Measurements from ENCODE around the gene BLCAP.

Gene BLCAP

GRCh38 chr20:37571033-37571432, 43.4 kb upstream of the BLCAP start:
- in situ Hi-C loops (cut with MboI; ENCODE audit: low sequenced_read_pairs, unreplicated experiment): loop anchor here (10.0 kb wide), 1 partner anchor 314 kb away; no protein-coding TSS in a partner anchor
- TF ChIP-seq CTCF (IDR thresholded peaks at IDR 0.05; ENCODE audit: borderline replicate concordance, control extremely low read depth, extremely low read depth, insufficient read depth, missing control alignments): no peak
- no peak for DNase-seq (ENCODE audit: low spot score)

GRCh38 chr20:37570419-37570818, 42.7 kb upstream of the BLCAP start:
- TF ChIP-seq CTCF (IDR thresholded peaks at IDR 0.05; ENCODE audit: borderline replicate concordance, control extremely low read depth, extremely low read depth, insufficient read depth, missing control alignments): no peak
- in situ Hi-C loops (cut with MboI; ENCODE audit: low sequenced_read_pairs, unreplicated experiment): loop anchor here (10.0 kb wide), 1 partner anchor 314 kb away; no protein-coding TSS in a partner anchor
- no peak for DNase-seq (ENCODE audit: low spot score)

- no peak for DNase-seq (ENCODE audit: low spot score)
- no peak for TF ChIP-seq CTCF (IDR thresholded peaks at IDR 0.05; ENCODE audit: borderline replicate concordance, control extremely low read depth, extremely low read depth, insufficient read depth, missing control alignments)
- in situ Hi-C loops (cut with MboI; ENCODE audit: low sequenced_read_pairs, unreplicated experiment): loop anchor here (10.0 kb wide), 1 partner anchor 427 kb away; no protein-coding TSS in a partner anchor
Measured at GRCh38 chr20:37567671-37568588, 40.3 kb upstream of the BLCAP start.

- in situ Hi-C loops (cut with MboI; ENCODE audit: low sequenced_read_pairs, unreplicated experiment): loop anchor here (10.0 kb wide), 1 partner anchor 428 kb away; no protein-coding TSS in a partner anchor
- TF ChIP-seq CTCF (IDR thresholded peaks at IDR 0.05; ENCODE audit: borderline replicate concordance, control extremely low read depth, extremely low read depth, insufficient read depth, missing control alignments): no peak
- DNase-seq (ENCODE audit: low spot score): no peak
Measured at GRCh38 chr20:37567331-37567665, 39.6 kb upstream of the BLCAP start.

- in situ Hi-C loops (cut with MboI; ENCODE audit: low sequenced_read_pairs, unreplicated experiment): loop anchor here (10.0 kb wide), 1 partner anchor 428 kb away; no protein-coding TSS in a partner anchor
- TF ChIP-seq CTCF (IDR thresholded peaks at IDR 0.05; ENCODE audit: borderline replicate concordance, control extremely low read depth, extremely low read depth, insufficient read depth, missing control alignments): no peak
- DNase-seq (ENCODE audit: low spot score): no peak
Measured at GRCh38 chr20:37566590-37567330, 39.1 kb upstream of the BLCAP start.

GRCh38 chr20:37565134-37565811, 37.6 kb upstream of the BLCAP start:
- TF ChIP-seq CTCF (IDR thresholded peaks at IDR 0.05; ENCODE audit: borderline replicate concordance, control extremely low read depth, extremely low read depth, insufficient read depth, missing control alignments): no peak
- in situ Hi-C loops (cut with MboI; ENCODE audit: low sequenced_read_pairs, unreplicated experiment): loop anchor here (10.0 kb wide), 1 partner anchor 430 kb away; no protein-coding TSS in a partner anchor
- no peak for DNase-seq (ENCODE audit: low spot score)
